Measurements from ENCODE around the gene CSMD2. TPM values are rescaled to one million over a fixed set of nuclear protein-coding genes. Genes with fewer than 3 reads are reported as not detected.

CSMD2 gene
- total and polyA plus RNA-seq, 2 of the 4 experiments (the other 2 are of a cell fraction): under 0.01 to 0.36 TPM

GRCh38 chr1:33850481-33850880 is 314.5 kb downstream of the CSMD2 start:
- Histone ChIP-seq H2BK120ac (ENCODE audit: low read depth, low read length) (no peak overlapping the region), H4K5ac (ENCODE audit: low read depth, low read length) (no peak overlapping the region), H3K9me3 (ENCODE audit: control insufficient read depth, insufficient read depth, low read length) (peaks cover 22% of the 10 kb centered on the region), H4K8ac (ENCODE audit: low read depth in 2 of 2, low read length in 2 of 2) (no peak overlapping the region), H2BK5ac (ENCODE audit: low read depth, low read length, poor library complexity, severe bottlenecking) (no peak overlapping the region), H3K23ac (ENCODE audit: low read depth, low read length) (no peak overlapping the region), H2AFZ (replicated peaks; ENCODE audit: low read length, poor library complexity) (no peak overlapping the region), H4K91ac (ENCODE audit: insufficient read depth, low read depth, low read length) (no peak overlapping the region), H2BK20ac (ENCODE audit: low read depth, low read length) (no peak overlapping the region), H3K14ac (replicated peaks; ENCODE audit: low read depth, low read length) (no peak overlapping the region), H3K56ac (ENCODE audit: extremely low read depth, insufficient read depth, low read length) (no peak overlapping the region), H3K27me3 (ENCODE audit: control insufficient read depth, insufficient read depth, low read length) (no peaks in the 10 kb centered on the region), H3K18ac (ENCODE audit: low read depth, low read length) (no peak overlapping the region), H3K4me3 (ENCODE audit: insufficient read depth, low read depth, low read length) (no peak overlapping the region), H3K4me2 (ENCODE audit: low read depth, low read length) (no peak overlapping the region), H3K27ac (ENCODE audit: insufficient read depth, low read length) (no peak overlapping the region), H3K79me1 (ENCODE audit: low read depth in 1 of 2, low read length in 2 of 2) (no peaks in the 10 kb centered on the region), H2BK15ac (ENCODE audit: low read depth, low read length) (no peak overlapping the region), H3K9ac (ENCODE audit: low read depth, low read length) (no peak overlapping the region), H2AK5ac (ENCODE audit: low read depth, low read length) (no peak overlapping the region), H3K4ac (ENCODE audit: low read depth, low read length) (no peak overlapping the region), H4K20me1 (ENCODE audit: insufficient read depth, low read length) (no peaks in the 10 kb centered on the region), H3K4me1 (ENCODE audit: control insufficient read depth, insufficient read depth, low read length) (no peaks in the 10 kb centered on the region), H3K36me3 (ENCODE audit: control insufficient read depth, insufficient read depth, low read length) (no peaks in the 10 kb centered on the region), H3K9me1 (ENCODE audit: insufficient read depth, low read length) (no peaks in the 10 kb centered on the region), H2AK9ac (replicated peaks; ENCODE audit: low read depth, low read length, poor library complexity) (no peak overlapping the region)
- ChIA-PET POLR2A (ENCODE audit: unreplicated experiment) (no interaction called here), CTCF (interaction anchor here (0.7 kb wide), 1 partner anchor 83 kb away, joined by 3 read pairs; no protein-coding TSS in a partner anchor)
- intact Hi-C loops (cut with micrococcal nuclease): no loop called here
- in situ Hi-C loops (cut with MboI; ENCODE audit: low sequenced_read_pairs): no loop called here
- no peak for DNase-seq
- ATAC-seq (ENCODE audit: low read depth): no peak
- TF ChIP-seq USF2 (IDR thresholded peaks at IDR 0.05; ENCODE audit: low read depth, low read length) (no peak), MAZ (IDR thresholded peaks at IDR 0.05; ENCODE audit: borderline replicate concordance, low read depth, low read length) (no peak), RFX5 (IDR thresholded peaks at IDR 0.05; ENCODE audit: low read depth, low read length) (no peak)
- WGBS, 2 experiments (ENCODE audit: extremely low coverage in 2 of 2, insufficient read length in 1 of 2): no CpG with 5 or more reads among the region's 1 CpG
- no TSS peak for BruUV-seq (replicated peaks)
- dilution Hi-C loops (cut with HindIII; ENCODE audit: low sequenced_read_pairs, unreplicated experiment): no loop called here
